Measurements from ENCODE around the gene ACTG1. TPM values are rescaled to one million over a fixed set of nuclear protein-coding genes. Genes with fewer than 3 reads are reported as not detected.

ACTG1 gene
- total RNA-seq, 1 donor from 2014 or later: 3,227 TPM

GRCh38 chr17:81488276-81488860 lies 24.2 kb downstream of the ACTG1 start:
- no peak for DNase-seq (ENCODE audit: low spot score, unreplicated experiment)
- H3K36me3 Mint-ChIP-seq (ENCODE audit: insufficient read depth): no peaks in the 10 kb centered on the region
- no peaks in the 10 kb centered on the region for H3K9me3 Mint-ChIP-seq (ENCODE audit: low read depth)
- H3K4me3 Mint-ChIP-seq (ENCODE audit: low read depth): no peak overlapping the region
- H3K27me3 Mint-ChIP-seq: peaks cover 39% of the 10 kb centered on the region
- H3K27ac Mint-ChIP-seq: no peak overlapping the region
- peaks cover 9% of the 10 kb centered on the region for H3K4me1 Mint-ChIP-seq (ENCODE audit: low read depth)
- no peak for TF ChIP-seq CTCF (IDR thresholded peaks at IDR 0.05; ENCODE audit: unreplicated experiment)

GRCh38 chr17:81487487-81488275 lies 24.9 kb downstream of the ACTG1 start:
- no peak for TF ChIP-seq CTCF (IDR thresholded peaks at IDR 0.05; ENCODE audit: unreplicated experiment)
- Mint-ChIP-seq H3K4me1 (ENCODE audit: low read depth) (peaks cover 11% of the 10 kb centered on the region), H3K27me3 (peaks cover 36% of the 10 kb centered on the region), H3K9me3 (ENCODE audit: low read depth) (no peaks in the 10 kb centered on the region), H3K4me3 (ENCODE audit: low read depth) (peak overlapping the region; percentile 26), H3K36me3 (ENCODE audit: insufficient read depth) (no peaks in the 10 kb centered on the region), H3K27ac (no peak overlapping the region)
- peak; percentile 65 for DNase-seq (ENCODE audit: low spot score, unreplicated experiment)

- Mint-ChIP-seq H3K9me3 (ENCODE audit: low read depth) (no peaks in the 10 kb centered on the region), H3K36me3 (ENCODE audit: insufficient read depth) (no peaks in the 10 kb centered on the region), H3K4me1 (ENCODE audit: low read depth) (peaks cover 8% of the 10 kb centered on the region), H3K27me3 (peaks cover 31% of the 10 kb centered on the region), H3K4me3 (ENCODE audit: low read depth) (peak overlapping the region; percentile 26), H3K27ac (no peak overlapping the region)
- DNase-seq (ENCODE audit: low spot score, unreplicated experiment): no peak
- no peak for TF ChIP-seq CTCF (IDR thresholded peaks at IDR 0.05; ENCODE audit: unreplicated experiment)
Measured at GRCh38 chr17:81487089-81487486, 25.5 kb downstream of the ACTG1 start.

GRCh38 chr17:81486199-81486810 lies 26.3 kb downstream of the ACTG1 start:
- no peak for TF ChIP-seq CTCF (IDR thresholded peaks at IDR 0.05; ENCODE audit: unreplicated experiment)
- Mint-ChIP-seq H3K27me3 (peaks cover 30% of the 10 kb centered on the region), H3K27ac (no peak overlapping the region), H3K9me3 (ENCODE audit: low read depth) (no peaks in the 10 kb centered on the region), H3K36me3 (ENCODE audit: insufficient read depth) (no peaks in the 10 kb centered on the region), H3K4me3 (ENCODE audit: low read depth) (no peak overlapping the region), H3K4me1 (ENCODE audit: low read depth) (peaks cover 10% of the 10 kb centered on the region)
- DNase-seq (ENCODE audit: low spot score, unreplicated experiment): no peak

- peaks cover 5% of the 10 kb centered on the region for H3K4me1 Mint-ChIP-seq (ENCODE audit: low read depth)
- DNase-seq (ENCODE audit: low spot score, unreplicated experiment): peak; percentile 91
- no peak overlapping the region for H3K27ac Mint-ChIP-seq
- H3K9me3 Mint-ChIP-seq (ENCODE audit: low read depth): no peaks in the 10 kb centered on the region
- no peak overlapping the region for H3K4me3 Mint-ChIP-seq (ENCODE audit: low read depth)
- peak; percentile 100 for TF ChIP-seq CTCF (IDR thresholded peaks at IDR 0.05; ENCODE audit: unreplicated experiment)
- H3K36me3 Mint-ChIP-seq (ENCODE audit: insufficient read depth): no peaks in the 10 kb centered on the region
- H3K27me3 Mint-ChIP-seq: peaks cover 26% of the 10 kb centered on the region
Measured at GRCh38 chr17:81484195-81484979, 28.2 kb downstream of the ACTG1 start.
